ENCODE measurements around the gene ZNF774. TPM values are rescaled to one million over a fixed set of nuclear protein-coding genes. Genes with fewer than 3 reads are reported as not detected.

The ZNF774 gene
- total RNA-seq, 1 experiment from 2014 or later = 4.1 TPM

DNA sequence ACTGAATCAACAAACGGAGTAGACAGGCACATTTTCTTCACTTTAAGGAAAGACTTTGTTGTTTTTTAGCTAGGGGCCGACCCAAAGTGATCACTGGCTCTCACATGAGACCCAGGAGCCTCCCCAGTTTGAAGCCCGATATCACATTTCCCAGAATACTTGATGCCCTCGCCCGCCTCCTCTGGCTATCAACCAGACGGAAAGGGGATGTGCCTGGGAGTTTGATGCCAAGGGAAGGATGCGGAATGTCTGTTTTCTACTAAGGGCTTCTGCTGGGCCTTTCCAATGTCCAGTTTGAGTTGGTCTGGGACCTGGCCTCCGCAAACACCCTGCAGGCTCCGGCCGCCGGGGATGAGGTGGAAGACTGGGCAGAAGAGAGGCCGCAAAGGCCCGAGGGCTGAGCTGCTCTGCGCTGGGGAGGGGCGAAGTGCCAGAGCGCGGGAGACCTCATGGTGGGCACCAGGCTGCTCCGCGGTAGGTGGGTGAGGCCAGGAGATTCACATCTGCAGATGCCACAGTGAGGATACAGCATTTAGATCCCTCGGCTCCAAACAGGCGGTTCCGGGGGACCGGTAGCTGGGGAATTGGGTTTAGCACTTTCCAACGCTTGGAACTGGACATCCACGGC, 491 bp upstream of the ZNF774 start:
- peak overlapping the region; percentile 54 for H3K4me3 ChIP-seq
- H3K4me1 ChIP-seq (replicated peaks) = peaks cover 3% of the 10 kb centered on the region; the same call in 1 of the 2 replicates
- no peaks in the 10 kb centered on the region for H3K36me3 ChIP-seq
- H3K9me3 ChIP-seq (replicated peaks) = no peaks in the 10 kb centered on the region
- no peak for DNase-seq (ENCODE audit: low read depth in 1 of 2, low spot score in 2 of 2)
- H3K27me3 ChIP-seq (replicated peaks) = no peaks in the 10 kb centered on the region
- H3K27ac ChIP-seq = no peak overlapping the region

- Histone ChIP-seq H3K27ac (no peak overlapping the region), H3K4me3 (no peak overlapping the region), H3K9me3 (replicated peaks) (no peaks in the 10 kb centered on the region), H3K36me3 (peaks cover 9% of the 10 kb centered on the region; the same call in 1 of the 2 replicates), H3K4me1 (replicated peaks) (peaks cover 28% of the 10 kb centered on the region), H3K27me3 (replicated peaks) (no peaks in the 10 kb centered on the region)
- no peak for DNase-seq (ENCODE audit: low read depth in 1 of 2, low spot score in 2 of 2)
These were observed 2.9 kb downstream of the ZNF774 start for GRCh38 chr15:90354986-90355385.

- H3K9me3 ChIP-seq (replicated peaks) = no peaks in the 10 kb centered on the region
- DNase-seq (ENCODE audit: low read depth in 1 of 2, low spot score in 2 of 2) = peak; percentile 84 to 90
- peaks cover 45% of the 10 kb centered on the region for H3K4me1 ChIP-seq (replicated peaks)
- no peak overlapping the region for H3K4me3 ChIP-seq
- H3K36me3 ChIP-seq = peaks cover 11% of the 10 kb centered on the region; the same call in 1 of the 2 replicates
- H3K27ac ChIP-seq = peak overlapping the region; percentile 98
- H3K27me3 ChIP-seq (replicated peaks) = no peaks in the 10 kb centered on the region
These were observed 6.3 kb downstream of the ZNF774 start for GRCh38 chr15:90358124-90359033.

DNA sequence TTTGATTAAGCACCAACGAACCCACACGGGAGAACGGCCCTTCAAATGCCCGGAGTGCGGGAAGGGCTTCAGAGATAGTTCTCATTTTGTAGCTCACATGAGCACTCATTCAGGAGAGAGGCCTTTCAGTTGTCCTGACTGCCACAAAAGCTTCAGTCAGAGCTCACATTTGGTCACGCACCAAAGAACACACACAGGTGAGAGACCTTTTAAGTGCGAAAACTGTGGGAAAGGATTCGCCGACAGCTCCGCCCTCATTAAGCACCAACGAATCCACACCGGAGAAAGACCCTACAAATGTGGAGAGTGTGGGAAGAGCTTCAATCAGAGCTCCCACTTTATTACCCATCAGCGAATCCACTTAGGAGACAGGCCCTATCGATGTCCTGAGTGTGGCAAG, 8.7 kb downstream of the ZNF774 start:
- peaks cover 11% of the 10 kb centered on the region; the same call in 1 of the 2 replicates for H3K36me3 ChIP-seq
- H3K27me3 ChIP-seq (replicated peaks) = no peaks in the 10 kb centered on the region
- no peaks in the 10 kb centered on the region for H3K9me3 ChIP-seq (replicated peaks)
- peaks cover 63% of the 10 kb centered on the region for H3K4me1 ChIP-seq (replicated peaks)
- no peak overlapping the region for H3K27ac ChIP-seq
- DNase-seq (ENCODE audit: low read depth in 1 of 2, low spot score in 2 of 2) = no peak
- no peak overlapping the region for H3K4me3 ChIP-seq

- no peak overlapping the region for H3K4me3 ChIP-seq
- peak in 1 of 2 experiments; percentile 67 for DNase-seq (ENCODE audit: low read depth in 1 of 2, low spot score in 2 of 2)
- H3K9me3 ChIP-seq (replicated peaks) = no peaks in the 10 kb centered on the region
- H3K36me3 ChIP-seq = peaks cover 11% of the 10 kb centered on the region; the same call in 1 of the 2 replicates
- H3K27me3 ChIP-seq (replicated peaks) = no peaks in the 10 kb centered on the region
- H3K27ac ChIP-seq = peak overlapping the region; percentile 97
- H3K4me1 ChIP-seq (replicated peaks) = peaks cover 58% of the 10 kb centered on the region
These were observed 10.8 kb downstream of the ZNF774 start for GRCh38 chr15:90362936-90363212.

- Histone ChIP-seq H3K36me3 (peaks cover 10% of the 10 kb centered on the region; the same call in 1 of the 2 replicates), H3K9me3 (replicated peaks) (no peaks in the 10 kb centered on the region), H3K27me3 (replicated peaks) (no peaks in the 10 kb centered on the region), H3K4me1 (replicated peaks) (peaks cover 45% of the 10 kb centered on the region), H3K27ac (peak overlapping the region; percentile 97), H3K4me3 (no peak overlapping the region)
- DNase-seq (ENCODE audit: low read depth in 1 of 2, low spot score in 2 of 2) = peak; percentile 67 to 68
These were observed 12.2 kb downstream of the ZNF774 start for GRCh38 chr15:90364251-90364650.

DNA sequence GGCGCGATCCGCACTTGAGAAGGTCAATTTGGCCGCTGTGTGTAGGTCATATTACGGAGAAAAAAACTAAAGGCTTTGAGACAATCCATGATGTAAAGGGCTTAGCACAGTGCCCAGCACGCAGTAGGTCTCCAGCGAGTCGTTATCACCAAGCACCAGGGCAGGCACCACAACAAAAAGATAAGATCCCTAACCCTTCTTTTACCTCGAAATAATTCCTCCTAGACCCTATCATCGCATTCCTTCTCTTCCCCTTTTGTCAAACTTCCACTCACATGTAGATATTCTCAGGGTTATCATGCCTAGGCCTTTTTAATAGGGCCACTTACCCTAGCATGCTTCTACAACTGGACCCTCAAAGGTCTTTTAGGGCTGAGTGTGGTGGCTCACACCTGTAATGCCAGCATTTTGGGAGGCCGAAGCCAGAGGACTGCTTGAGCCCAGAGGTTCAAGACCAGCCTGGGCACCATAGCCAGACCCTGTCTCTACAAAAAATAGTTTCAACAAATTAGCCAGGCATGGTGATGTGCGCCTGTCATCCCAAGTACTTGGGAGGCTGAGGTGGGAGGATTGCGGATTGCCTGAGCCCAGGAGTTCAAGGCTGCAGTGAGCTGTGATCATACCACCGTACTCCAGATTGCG, 13.5 kb downstream of the ZNF774 start:
- H3K4me3 ChIP-seq = no peak overlapping the region
- H3K27me3 ChIP-seq (replicated peaks) = no peaks in the 10 kb centered on the region
- H3K27ac ChIP-seq = no peak overlapping the region
- DNase-seq (ENCODE audit: low read depth in 1 of 2, low spot score in 2 of 2) = no peak
- H3K4me1 ChIP-seq (replicated peaks) = peaks cover 43% of the 10 kb centered on the region
- no peaks in the 10 kb centered on the region for H3K36me3 ChIP-seq
- no peaks in the 10 kb centered on the region for H3K9me3 ChIP-seq (replicated peaks)

- H3K27ac ChIP-seq = no peak overlapping the region
- no peak for DNase-seq (ENCODE audit: low read depth in 1 of 2, low spot score in 2 of 2)
- no peaks in the 10 kb centered on the region for H3K9me3 ChIP-seq (replicated peaks)
These were observed 15.5 kb downstream of the ZNF774 start for GRCh38 chr15:90367576-90367975.

GRCh38 chr15:90375071-90375470, 23.0 kb downstream of the ZNF774 start:
- H3K27me3 ChIP-seq (replicated peaks) = no peaks in the 10 kb centered on the region
- no peak overlapping the region for H3K4me3 ChIP-seq
- H3K9me3 ChIP-seq (replicated peaks) = peaks cover 13% of the 10 kb centered on the region
- H3K27ac ChIP-seq = no peak overlapping the region
- H3K4me1 ChIP-seq (replicated peaks) = no peaks in the 10 kb centered on the region
- DNase-seq (ENCODE audit: low read depth in 1 of 2, low spot score in 2 of 2) = no peak
- H3K36me3 ChIP-seq = no peaks in the 10 kb centered on the region

More at GRCh38 chr15:90367576-90367975, 15.5 kb downstream of the ZNF774 start:
- Histone ChIP-seq H3K4me1 (replicated peaks) (peaks cover 31% of the 10 kb centered on the region), H3K4me3 (no peak overlapping the region), H3K27me3 (replicated peaks) (no peaks in the 10 kb centered on the region), H3K36me3 (no peaks in the 10 kb centered on the region)

GRCh38 chr15:90376789-90377188, 24.7 kb downstream of the ZNF774 start:
- H3K36me3 ChIP-seq = no peaks in the 10 kb centered on the region
- H3K9me3 ChIP-seq (replicated peaks) = peaks cover 13% of the 10 kb centered on the region
- no peak overlapping the region for H3K4me3 ChIP-seq
- no peaks in the 10 kb centered on the region for H3K27me3 ChIP-seq (replicated peaks)
- DNase-seq (ENCODE audit: low read depth in 1 of 2, low spot score in 2 of 2) = no peak
- no peak overlapping the region for H3K27ac ChIP-seq
- H3K4me1 ChIP-seq (replicated peaks) = no peaks in the 10 kb centered on the region

DNA sequence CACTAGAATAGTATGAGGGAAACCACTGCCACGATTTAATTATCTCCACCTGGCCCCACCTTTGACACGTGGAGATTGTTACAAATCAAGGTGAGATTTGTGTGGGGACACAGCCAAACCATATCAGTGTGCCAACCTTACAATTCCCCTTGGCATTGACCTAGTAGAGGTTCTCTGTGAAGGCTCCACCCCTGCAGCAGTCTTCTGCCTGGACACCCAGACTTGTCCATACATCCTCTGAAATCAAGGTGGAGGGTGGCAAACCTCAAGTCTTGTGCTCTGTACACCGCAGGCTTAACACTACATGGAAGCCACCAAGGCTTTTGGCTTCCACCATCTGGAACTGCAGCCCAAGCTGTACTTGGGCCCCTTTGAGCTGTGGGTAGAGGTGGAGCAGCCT, 27.2 kb downstream of the ZNF774 start:
- Histone ChIP-seq H3K27ac (no peak overlapping the region), H3K9me3 (replicated peaks) (peaks cover 13% of the 10 kb centered on the region), H3K4me3 (no peak overlapping the region), H3K27me3 (replicated peaks) (no peaks in the 10 kb centered on the region), H3K36me3 (no peaks in the 10 kb centered on the region), H3K4me1 (replicated peaks) (peaks cover 1% of the 10 kb centered on the region; the same call in 1 of the 2 replicates)
- DNase-seq (ENCODE audit: low read depth in 1 of 2, low spot score in 2 of 2) = no peak

GRCh38 chr15:90381515-90381914, 29.4 kb downstream of the ZNF774 start:
- Histone ChIP-seq H3K4me3 (no peak overlapping the region), H3K4me1 (replicated peaks) (peaks cover 4% of the 10 kb centered on the region; the same call in 1 of the 2 replicates), H3K9me3 (replicated peaks) (peaks cover 13% of the 10 kb centered on the region), H3K36me3 (no peaks in the 10 kb centered on the region), H3K27ac (no peak overlapping the region), H3K27me3 (replicated peaks) (no peaks in the 10 kb centered on the region)
- no peak for DNase-seq (ENCODE audit: low read depth in 1 of 2, low spot score in 2 of 2)

GRCh38 chr15:90382320-90382719, 30.2 kb downstream of the ZNF774 start:
- H3K27ac ChIP-seq = no peak overlapping the region
- H3K36me3 ChIP-seq = no peaks in the 10 kb centered on the region
- DNase-seq (ENCODE audit: low read depth in 1 of 2, low spot score in 2 of 2) = no peak
- H3K4me3 ChIP-seq = no peak overlapping the region
- H3K9me3 ChIP-seq (replicated peaks) = peaks cover 13% of the 10 kb centered on the region
- H3K27me3 ChIP-seq (replicated peaks) = no peaks in the 10 kb centered on the region
- peaks cover 4% of the 10 kb centered on the region; the same call in 1 of the 2 replicates for H3K4me1 ChIP-seq (replicated peaks)

DNA sequence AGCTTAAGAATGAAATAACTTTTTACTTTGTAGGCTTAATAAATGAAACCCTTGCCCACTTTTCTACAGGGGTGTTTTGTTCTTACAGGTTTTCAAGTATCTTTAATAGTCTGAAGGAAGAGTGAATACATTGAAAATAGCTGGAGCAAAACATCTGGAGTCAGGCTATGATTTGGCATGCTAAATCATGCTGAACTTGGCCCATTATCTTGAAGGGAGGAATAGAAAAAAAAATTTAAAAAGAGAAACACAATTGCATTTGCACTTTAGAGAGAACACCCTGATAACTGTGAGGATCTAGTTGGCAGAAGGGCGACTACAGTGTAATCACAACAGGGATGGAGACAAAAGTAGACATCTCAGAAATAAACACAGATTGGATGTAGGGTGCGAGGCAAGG, 34.1 kb downstream of the ZNF774 start:
- DNase-seq (ENCODE audit: low read depth in 1 of 2, low spot score in 2 of 2) = no peak
- H3K27me3 ChIP-seq (replicated peaks) = no peaks in the 10 kb centered on the region
- H3K27ac ChIP-seq = no peak overlapping the region
- peaks cover 24% of the 10 kb centered on the region for H3K4me1 ChIP-seq (replicated peaks)
- no peak overlapping the region for H3K4me3 ChIP-seq
- no peaks in the 10 kb centered on the region for H3K9me3 ChIP-seq (replicated peaks)
- H3K36me3 ChIP-seq = peaks cover 21% of the 10 kb centered on the region
